CD14-positive monocyte (primary cell): Measurements from ENCODE around the gene NDFIP1. TPM values are rescaled to one million over a fixed set of nuclear protein-coding genes. Genes with fewer than 3 reads are reported as not detected.
A peak's percentile ranks its signal among the peaks of the same experiment; 100 is the strongest.

Source experiments
- DNase-seq, 3 donors: peaks; one replicate each; pipeline ENCODE4 v3.0.0-alpha.2; 2011 to 2022
- H2AFZ ChIP-seq: 2 replicates; pipeline ENCODE4 v1.6.0; 2012; ENCODE audit warnings: mild to moderate bottlenecking, low read depth, low read length, inconsistent platforms; ENCODE audit not compliant: insufficient read depth, poor library complexity, severe bottlenecking
- H3K27ac ChIP-seq, 2 donors: 1 replicate in 1 of 2; 2 replicates in 1 of 2; pipeline ENCODE4 v1.5.1; 2012 to 2013; ENCODE audit warnings: low read length in 2 of 2, control low read depth in 1 of 2, inconsistent platforms in 1 of 2, low read depth in 1 of 2, mild to moderate bottlenecking in 1 of 2
- H3K27me3 ChIP-seq, 2 donors: one replicate each; pipeline versions ENCODE4 v1.6.0 to v1.6.1; 2011 to 2013; ENCODE audit warnings: low read length in 2 of 2; ENCODE audit not compliant: control insufficient read depth in 2 of 2, insufficient read depth in 2 of 2
- H3K36me3 ChIP-seq, 2 donors: replicated peaks in 1 of 2; 1 replicate in 1 of 2; 2 replicates in 1 of 2; pipeline versions ENCODE4 v1.5.1 to v1.6.1; 2012 to 2013; ENCODE audit warnings: low read length in 2 of 2, control low read depth in 1 of 2, inconsistent platforms in 1 of 2, mild to moderate bottlenecking in 1 of 2; ENCODE audit not compliant: insufficient read depth in 2 of 2, control insufficient read depth in 1 of 2
- H3K4me1 ChIP-seq, 2 donors: 1 replicate in 1 of 2; 2 replicates in 1 of 2; pipeline versions ENCODE4 v1.5.1 to v1.6.1; 2012 to 2013; ENCODE audit warnings: low read length in 2 of 2, control low read depth in 1 of 2, inconsistent platforms in 1 of 2, mild to moderate bottlenecking in 1 of 2, moderate library complexity in 1 of 2; ENCODE audit not compliant: insufficient read depth in 2 of 2, control insufficient read depth in 1 of 2
- H3K4me2 ChIP-seq: replicated peaks from 2 replicates; pipeline ENCODE3; 2012; ENCODE audit warnings: low read length, moderate library complexity, mild to moderate bottlenecking; ENCODE audit not compliant: poor library complexity, severe bottlenecking; ENCODE audit errors: extremely low read depth
- H3K4me3 ChIP-seq, 3 experiments: fragments of 200-600 bp in 1 of 3; sonication (generic) in 1 of 3; replicated peaks in 1 of 3; 1 replicate in 2 of 3; 2 replicates in 1 of 3; pipeline ENCODE4 v1.5.1; 2011 to 2013; ENCODE audit warnings: low read length in 3 of 3, mild to moderate bottlenecking in 3 of 3, control low read depth in 2 of 3, low read depth in 2 of 3, inconsistent platforms in 1 of 3, moderate library complexity in 1 of 3
- H3K79me2 ChIP-seq: 2 replicates; pipeline ENCODE4 v1.6.0; 2012; ENCODE audit warnings: mild to moderate bottlenecking, control low read depth, inconsistent platforms, low read length, moderate library complexity; ENCODE audit not compliant: insufficient read depth
- H3K9ac ChIP-seq: 2 replicates; pipeline ENCODE4 v1.6.0; 2017; ENCODE audit warnings: low read length, mild to moderate bottlenecking; ENCODE audit not compliant: insufficient read depth, poor library complexity, severe bottlenecking
- H3K9me3 ChIP-seq, 2 donors: replicated peaks in 1 of 2; 1 replicate in 1 of 2; 2 replicates in 1 of 2; pipeline versions ENCODE4 v1.5.1 to v1.6.1; 2012 to 2013; ENCODE audit warnings: low read length in 2 of 2, control low read depth in 1 of 2; ENCODE audit not compliant: control insufficient read depth in 1 of 2, insufficient read depth in 1 of 2
- H4K20me1 ChIP-seq: 2 replicates; pipeline ENCODE4 v1.6.0; 2012; ENCODE audit warnings: mild to moderate bottlenecking, low read length, control low read depth, moderate library complexity; ENCODE audit not compliant: insufficient read depth
- H3K27ac Mint-ChIP-seq, 7 donors: one replicate each; pipeline ENCODE4 v1.8.0; 2020; ENCODE audit warnings: mild to moderate bottlenecking in 7 of 7, mixed read lengths in 7 of 7, moderate library complexity in 6 of 7, inconsistent platforms in 2 of 7
- H3K27me3 Mint-ChIP-seq, 3 donors: one replicate each; pipeline ENCODE4 v1.8.0; 2021 to 2022; ENCODE audit warnings: low read depth in 3 of 3, mild to moderate bottlenecking in 3 of 3, mixed read lengths in 3 of 3, moderate library complexity in 3 of 3, inconsistent platforms in 1 of 3
- H3K36me3 Mint-ChIP-seq, 2 donors: one replicate each; pipeline ENCODE4 v1.8.0; 2020; ENCODE audit warnings: mixed read lengths in 2 of 2, inconsistent platforms in 1 of 2, mild to moderate bottlenecking in 1 of 2
- H3K4me1 Mint-ChIP-seq: one replicate; pipeline ENCODE4 v1.8.0; 2020; ENCODE audit warnings: mild to moderate bottlenecking, mixed read lengths
- H3K4me3 Mint-ChIP-seq, 2 donors: one replicate each; pipeline ENCODE4 v1.8.0; 2020; ENCODE audit warnings: mild to moderate bottlenecking in 2 of 2, mixed read lengths in 2 of 2, moderate library complexity in 1 of 2
- H3K9me3 Mint-ChIP-seq, 7 donors: one replicate each; pipeline ENCODE4 v1.8.0; 2020 to 2022; ENCODE audit warnings: mixed read lengths in 7 of 7, mild to moderate bottlenecking in 6 of 7, moderate library complexity in 6 of 7, inconsistent platforms in 2 of 7
- CTCF ChIP-seq: fragments of 200-600 bp; IDR thresholded peaks from one replicate; pipeline ENCODE4 v1.8.0; 2022; ENCODE audit warnings: antibody characterized with exemption, mild to moderate bottlenecking
- WGBS: methylation state at CpG from one replicate; pipeline ENCODE4 v1.1.5; 2013; ENCODE audit warnings: missing lambda C conversion rate; ENCODE audit not compliant: insufficient coverage; 5-methylcytosine and 5-hydroxymethylcytosine counted together
- intact Hi-C, 2 donors: fragments of 100-400 bp; cut with micrococcal nuclease; formaldehyde crosslinking; loops; one replicate each; pipeline versions ENCODE4 v1.15.0 to v1.15.1; 2023
- polyA plus RNA-seq, 3 donors: library from polyadenylated mRNA; depleted of rRNA in 1 of 3; unstranded in 2 of 3; stranded (reverse) in 1 of 3; fragments of 300-500 nt in 2 of 3; fragments of >200 nt in 1 of 3; fragmentation: Illumina TruSeq in 2 of 3; gene quantifications; 1 replicate in 2 of 3; 2 replicates in 1 of 3; pipeline ENCODE4 v1.2.3, GENCODE V29; 2012 to 2021

Gene NDFIP1
- polyA plus RNA-seq, 3 donors: 18.4 to 44.4 (median 44.0) TPM

DNA sequence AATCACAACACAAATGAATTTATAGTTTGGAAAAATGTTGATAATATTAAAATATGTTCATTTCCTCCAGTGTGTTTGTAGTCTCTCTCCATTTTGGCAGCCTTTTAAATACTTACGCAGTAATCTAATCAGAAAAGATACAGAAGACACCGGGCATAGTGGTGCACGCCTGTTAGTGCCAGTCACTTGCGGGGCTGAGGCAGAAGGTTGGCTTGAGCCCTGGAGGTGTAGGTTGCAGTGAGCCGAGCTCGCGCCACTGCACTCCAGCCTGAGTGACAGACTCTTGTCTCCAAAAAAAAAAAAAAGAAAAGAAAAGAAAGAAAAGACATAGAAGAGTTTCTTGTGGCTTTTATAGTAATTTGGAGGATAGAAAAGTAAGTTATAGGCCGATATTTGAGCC, 41.9 kb downstream of the NDFIP1 start:
- H3K4me1 ChIP-seq: no peaks in the 10 kb centered on the region
- DNase-seq: no peak
- peaks cover 0 to 2% (median 0%) of the 10 kb centered on the region in 7 donors for H3K9me3 Mint-ChIP-seq
- no peaks in the 10 kb centered on the region for H3K4me1 Mint-ChIP-seq
- no peaks in the 10 kb centered on the region for H3K27me3 ChIP-seq
- no peak overlapping the region for H3K27ac ChIP-seq
- no peaks in the 10 kb centered on the region for H3K27me3 Mint-ChIP-seq
- 100% methylated on average over 4 of the region's 8 CpGs for WGBS
- H3K4me2 ChIP-seq: no peak overlapping the region
- no peak for TF ChIP-seq CTCF
- peaks cover 51 to 91% of the 10 kb centered on the region in 2 donors for H3K36me3 ChIP-seq
- H3K27ac Mint-ChIP-seq: no peak overlapping the region
- no peak overlapping the region for H3K4me3 ChIP-seq
- H2AFZ ChIP-seq: no peak overlapping the region
- intact Hi-C loops: loop anchor here (10.0 kb wide), 1 partner anchor 554 kb away; no protein-coding TSS in a partner anchor
- peaks cover 4% of the 10 kb centered on the region for H4K20me1 ChIP-seq
- peaks cover 44 to 64% of the 10 kb centered on the region in 2 donors for H3K36me3 Mint-ChIP-seq
- no peak overlapping the region for H3K9ac ChIP-seq
- no peaks in the 10 kb centered on the region for H3K9me3 ChIP-seq
- H3K4me3 Mint-ChIP-seq: no peak overlapping the region
- no peaks in the 10 kb centered on the region for H3K79me2 ChIP-seq

DNA sequence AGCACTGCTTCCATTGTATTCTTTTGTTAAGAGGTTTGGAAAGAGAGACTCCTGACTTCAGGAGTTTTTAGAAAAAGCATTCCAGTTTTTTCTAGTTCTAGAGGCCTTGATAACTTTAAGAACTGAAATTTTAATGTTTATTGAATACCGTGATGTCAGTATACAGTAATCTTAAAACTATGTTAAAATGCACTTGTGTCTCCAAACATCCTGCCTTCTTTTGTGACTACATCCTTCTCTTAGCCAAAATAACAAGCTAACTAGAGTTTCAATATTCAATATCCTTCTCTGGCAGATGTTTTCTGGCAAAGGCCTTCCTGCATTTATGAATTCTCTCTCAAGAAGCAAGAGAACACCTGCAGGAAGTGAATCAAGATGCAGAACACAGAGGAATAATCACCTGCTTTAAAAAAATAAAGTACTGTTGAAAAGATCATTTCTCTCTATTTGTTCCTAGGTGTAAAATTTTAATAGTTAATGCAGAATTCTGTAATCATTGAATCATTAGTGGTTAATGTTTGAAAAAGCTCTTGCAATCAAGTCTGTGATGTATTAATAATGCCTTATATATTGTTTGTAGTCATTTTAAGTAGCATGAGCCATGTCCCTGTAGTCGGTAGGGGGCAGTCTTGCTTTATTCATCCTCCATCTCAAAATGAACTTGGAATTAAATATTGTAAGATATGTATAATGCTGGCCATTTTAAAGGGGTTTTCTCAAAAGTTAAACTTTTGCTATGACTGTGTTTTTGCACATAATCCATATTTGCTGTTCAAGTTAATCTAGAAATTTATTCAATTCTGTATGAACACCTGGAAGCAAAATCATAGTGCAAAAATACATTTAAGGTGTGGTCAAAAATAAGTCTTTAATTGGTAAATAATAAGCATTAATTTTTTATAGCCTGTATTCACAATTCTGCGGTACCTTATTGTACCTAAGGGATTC, 43.1 kb downstream of the NDFIP1 start:
- H3K9ac ChIP-seq: no peak overlapping the region
- no peaks in the 10 kb centered on the region for H3K79me2 ChIP-seq
- peak; percentile 86 for TF ChIP-seq CTCF
- no peak overlapping the region for H2AFZ ChIP-seq
- no peaks in the 10 kb centered on the region for H3K27me3 Mint-ChIP-seq
- DNase-seq: peak; percentile 27 to 48 (median 42)
- peaks cover 0 to 2% (median 0%) of the 10 kb centered on the region in 7 donors for H3K9me3 Mint-ChIP-seq
- no peaks in the 10 kb centered on the region for H3K27me3 ChIP-seq
- H3K4me2 ChIP-seq: no peak overlapping the region
- H3K9me3 ChIP-seq: no peaks in the 10 kb centered on the region
- H3K4me3 Mint-ChIP-seq: no peak overlapping the region
- H3K4me1 Mint-ChIP-seq: no peaks in the 10 kb centered on the region
- H3K27ac ChIP-seq: no peak overlapping the region
- H4K20me1 ChIP-seq: no peaks in the 10 kb centered on the region
- peaks cover 39 to 58% of the 10 kb centered on the region in 2 donors for H3K36me3 Mint-ChIP-seq
- intact Hi-C loops: loop anchor here (10.0 kb wide), 1 partner anchor 553 kb away; no protein-coding TSS in a partner anchor
- peaks cover 39 to 78% of the 10 kb centered on the region in 2 donors for H3K36me3 ChIP-seq
- no peak overlapping the region for H3K27ac Mint-ChIP-seq
- no peaks in the 10 kb centered on the region for H3K4me1 ChIP-seq
- H3K4me3 ChIP-seq: no peak overlapping the region
- WGBS: no CpG with 5 or more reads among the region's 3 CpGs
